Effector CD4-positive, alpha-beta T cell (primary cell): ENCODE data around the gene SHE.
A peak's percentile ranks its signal among the peaks of the same experiment; 100 is the strongest.

Experiments used
- DNase-seq: peaks from one replicate; pipeline ENCODE4 v3.0.0-alpha.2; 2020

The SHE gene

DNA sequence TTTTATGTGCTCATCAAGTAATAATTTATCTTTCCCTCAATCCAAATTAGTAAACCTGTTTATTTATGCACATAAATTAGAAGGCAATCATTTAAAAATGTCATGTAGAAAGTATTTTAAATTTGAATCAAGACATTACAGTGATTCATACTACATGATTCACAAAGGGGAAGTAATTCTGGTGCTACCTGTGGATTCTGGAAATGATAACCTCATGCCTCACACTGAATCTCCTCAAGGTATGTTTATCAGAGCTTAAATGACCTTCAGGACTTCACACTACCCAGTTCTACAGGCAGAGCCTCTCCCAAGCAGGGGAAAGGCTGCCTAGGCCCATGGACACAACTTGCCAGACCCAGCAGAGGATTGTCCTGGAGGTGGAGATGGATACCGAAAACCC is 25.4 kb downstream of the SHE start:
- DNase-seq: no peak

DNA sequence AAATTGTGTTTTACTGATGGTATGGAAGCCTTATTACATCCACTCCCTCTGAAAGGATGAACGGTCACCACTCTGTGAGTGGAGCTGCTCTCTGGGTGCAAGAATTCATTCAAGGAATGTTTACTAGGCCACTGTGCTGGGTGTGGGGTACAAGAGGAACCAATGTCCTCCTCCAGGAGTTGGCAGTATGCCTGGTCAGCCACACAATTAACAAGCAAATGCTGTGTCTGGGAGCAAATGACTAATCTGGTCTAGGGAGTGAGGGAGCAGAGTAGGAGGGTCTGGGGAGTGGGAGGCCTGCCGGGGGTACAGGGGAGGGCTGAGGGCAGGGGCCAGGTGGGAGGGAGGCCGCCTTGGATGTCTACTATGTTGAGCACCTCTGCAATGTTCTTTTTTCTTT is 27.4 kb downstream of the SHE start:
- DNase-seq: no peak

DNA sequence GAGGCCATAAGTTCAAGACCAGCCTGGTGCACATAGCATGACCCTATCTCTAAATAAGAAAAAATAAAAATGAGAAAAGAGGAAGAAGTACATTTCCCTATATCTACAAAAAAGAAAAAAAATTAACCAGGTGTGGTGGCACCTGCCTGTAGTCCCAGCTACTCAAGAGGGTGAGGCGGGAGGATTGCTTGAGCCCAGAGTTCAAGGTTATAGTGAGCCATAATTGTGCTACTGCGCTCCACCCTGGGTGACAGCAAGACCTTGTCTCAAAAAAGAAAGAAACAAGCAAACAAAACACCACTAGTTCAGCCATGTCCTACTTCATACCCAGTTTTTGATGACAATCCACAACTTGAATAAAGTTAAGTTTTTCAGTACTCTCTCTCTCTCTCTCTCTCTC is 30.9 kb downstream of the SHE start:
- DNase-seq: no peak

DNA sequence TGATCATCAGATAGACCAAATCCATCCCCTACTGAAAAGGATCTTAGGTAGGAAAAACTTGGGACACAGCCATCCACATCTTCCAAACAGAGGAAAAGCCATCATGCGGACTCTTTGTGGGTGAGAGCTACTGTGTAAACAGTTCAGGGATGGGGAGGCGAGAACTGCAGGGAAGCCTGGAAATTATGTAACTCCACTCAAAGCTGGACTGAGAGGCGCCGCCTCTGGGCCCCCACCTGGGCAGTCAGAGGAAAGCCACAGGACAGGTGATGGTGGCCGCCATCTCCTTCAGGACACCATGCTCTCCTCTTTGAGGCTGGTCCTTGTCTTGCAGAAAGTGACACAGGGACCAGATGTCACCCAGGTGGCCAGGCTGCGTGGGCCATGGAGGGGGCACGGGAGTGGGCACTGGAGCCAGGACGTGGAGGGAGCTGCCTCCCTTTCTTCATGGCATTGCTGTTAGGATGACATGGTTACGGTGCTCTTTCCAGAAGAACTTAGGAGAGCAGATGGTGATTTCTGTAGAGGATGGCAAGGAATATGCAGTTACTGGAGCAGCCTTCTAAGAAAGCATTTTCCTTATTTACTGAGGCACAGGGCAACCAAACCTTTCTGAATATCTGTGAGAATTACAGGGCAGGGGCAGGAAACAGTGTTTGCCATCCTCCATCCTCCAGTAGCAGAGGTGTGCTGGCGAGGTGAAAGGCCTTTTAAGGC is 32.2 kb downstream of the SHE start:
- no peak for DNase-seq

DNA sequence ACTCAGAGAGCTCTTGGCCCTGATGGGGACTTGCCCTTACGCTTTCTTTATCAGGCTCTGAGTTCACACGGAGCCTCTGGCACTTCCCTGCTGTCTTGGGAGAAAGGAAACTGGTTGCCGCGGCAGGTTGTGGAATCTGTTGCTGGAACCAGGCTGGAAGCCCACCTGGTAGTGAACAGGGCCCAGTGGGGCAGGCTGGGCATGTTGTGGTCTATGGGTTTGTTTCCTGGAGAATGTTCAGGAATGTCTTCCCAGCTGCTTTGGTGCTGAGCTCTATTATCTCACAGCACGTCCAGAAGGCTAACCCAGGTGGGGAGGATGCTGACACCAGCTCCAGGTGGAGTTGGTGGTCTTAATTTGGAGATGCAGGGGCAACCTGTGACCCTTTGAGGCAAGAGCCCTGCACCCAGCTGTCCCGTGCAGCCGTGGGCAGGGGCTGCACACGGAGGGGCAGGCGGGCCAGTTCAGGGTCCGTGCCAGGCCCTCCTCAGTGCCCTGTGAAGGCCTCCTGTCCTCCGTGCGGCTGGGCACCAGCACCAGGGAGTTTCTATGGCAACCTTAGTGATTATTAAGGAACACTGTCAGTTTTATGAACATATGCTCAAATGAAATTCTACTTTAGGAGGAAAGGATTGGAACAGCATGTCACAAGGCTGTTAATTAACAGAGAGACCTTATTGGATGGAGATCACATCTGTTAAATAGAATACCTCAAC is 33.5 kb downstream of the SHE start:
- DNase-seq: no peak

DNA sequence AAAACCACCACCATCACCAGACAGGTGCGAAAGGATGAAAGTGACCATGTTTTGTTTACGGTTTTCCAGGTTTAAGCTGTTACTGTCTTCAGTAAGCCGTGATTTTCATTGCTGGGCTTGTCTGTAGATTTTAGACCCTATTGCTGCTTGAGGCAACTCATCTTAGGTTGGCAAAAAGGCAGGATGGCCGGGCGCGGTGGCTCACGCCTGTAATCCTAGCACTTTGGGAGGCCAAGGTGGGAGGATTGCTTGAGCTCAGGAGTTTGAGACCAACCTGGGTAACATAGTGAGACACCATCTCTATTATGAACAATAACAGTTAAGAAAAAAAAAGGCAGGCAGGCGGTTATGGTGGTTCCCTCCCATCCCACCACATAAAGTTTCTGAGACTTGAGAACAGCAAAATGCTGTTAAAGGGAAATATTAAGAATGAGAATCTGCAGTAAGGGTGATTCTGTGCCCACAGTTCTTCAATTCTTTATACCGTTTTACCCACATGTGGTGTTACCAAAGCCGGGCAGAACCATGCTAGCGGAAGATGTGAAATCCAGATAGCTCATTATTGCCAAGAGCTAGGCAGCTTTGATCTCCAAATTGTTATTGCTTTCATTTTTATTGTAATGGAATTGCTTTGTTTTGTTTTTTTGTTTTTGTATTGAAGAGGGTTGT is 34.6 kb downstream of the SHE start:
- DNase-seq: no peak

DNA sequence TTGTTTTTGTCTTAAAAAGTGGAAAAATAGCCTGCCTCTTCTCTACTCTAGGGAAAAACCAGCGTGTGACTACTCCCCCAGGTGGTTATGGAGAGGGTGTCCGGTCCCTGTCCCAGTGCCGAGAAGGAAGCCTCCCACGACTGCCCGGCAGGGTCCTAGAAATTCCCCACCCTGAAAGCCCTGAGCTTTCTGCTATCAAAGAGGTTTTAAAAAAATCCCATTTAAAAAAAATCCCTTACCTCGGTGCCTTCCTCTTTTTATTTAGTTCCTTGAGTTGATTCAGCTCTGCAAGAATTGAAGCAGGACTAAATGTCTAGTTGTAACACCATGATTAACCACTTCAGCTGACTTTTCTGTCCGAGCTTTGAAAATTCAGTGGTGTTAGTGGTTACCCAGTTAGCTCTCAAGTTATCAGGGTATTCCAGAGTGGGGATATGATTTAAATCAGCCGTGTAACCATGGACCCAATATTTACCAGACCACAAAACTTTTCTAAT is 35.2 kb downstream of the SHE start:
- no peak for DNase-seq

DNA sequence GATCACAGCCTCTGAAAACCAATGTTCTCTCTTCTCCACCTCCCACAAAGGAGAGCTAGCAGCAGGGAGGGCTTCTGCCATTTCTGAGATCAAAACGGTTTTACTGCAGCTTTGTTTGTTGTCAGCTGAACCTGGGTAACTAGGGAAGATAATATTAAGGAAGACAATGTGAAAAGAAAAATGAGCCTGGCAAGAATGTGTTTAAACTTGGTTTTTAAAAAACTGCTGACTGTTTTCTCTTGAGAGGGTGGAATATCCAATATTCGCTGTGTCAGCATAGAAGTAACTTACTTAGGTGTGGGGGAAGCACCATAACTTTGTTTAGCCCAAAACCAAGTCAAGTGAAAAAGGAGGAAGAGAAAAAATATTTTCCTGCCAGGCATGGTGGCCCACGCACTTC is 36.0 kb downstream of the SHE start:
- DNase-seq: no peak

DNA sequence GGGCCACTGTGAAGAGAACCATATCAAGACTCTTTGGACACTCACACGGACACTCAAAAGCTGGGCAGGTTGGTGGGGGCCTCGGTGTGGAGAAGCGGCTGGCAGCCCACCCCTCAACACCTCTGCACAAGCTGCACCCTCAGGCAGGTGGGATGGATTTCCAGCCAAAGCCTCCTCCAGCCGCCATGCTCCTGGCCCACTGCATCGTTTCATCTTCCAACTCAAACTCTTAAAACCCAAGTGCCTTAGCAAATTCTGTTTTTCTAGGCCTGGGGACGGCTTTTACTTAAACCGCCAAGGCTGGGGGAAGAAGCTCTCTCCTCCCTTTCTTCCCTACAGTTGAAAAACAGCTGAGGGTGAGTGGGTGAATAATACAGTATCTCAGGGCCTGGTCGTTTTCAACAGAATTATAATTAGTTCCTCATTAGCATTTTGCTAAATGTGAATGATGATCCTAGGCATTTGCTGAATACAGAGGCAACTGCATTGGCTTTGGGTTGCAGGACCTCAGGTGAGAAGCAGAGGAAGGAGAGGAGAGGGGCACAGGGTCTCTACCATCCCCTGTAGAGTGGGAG is 36.5 kb downstream of the SHE start:
- no peak for DNase-seq

DNA sequence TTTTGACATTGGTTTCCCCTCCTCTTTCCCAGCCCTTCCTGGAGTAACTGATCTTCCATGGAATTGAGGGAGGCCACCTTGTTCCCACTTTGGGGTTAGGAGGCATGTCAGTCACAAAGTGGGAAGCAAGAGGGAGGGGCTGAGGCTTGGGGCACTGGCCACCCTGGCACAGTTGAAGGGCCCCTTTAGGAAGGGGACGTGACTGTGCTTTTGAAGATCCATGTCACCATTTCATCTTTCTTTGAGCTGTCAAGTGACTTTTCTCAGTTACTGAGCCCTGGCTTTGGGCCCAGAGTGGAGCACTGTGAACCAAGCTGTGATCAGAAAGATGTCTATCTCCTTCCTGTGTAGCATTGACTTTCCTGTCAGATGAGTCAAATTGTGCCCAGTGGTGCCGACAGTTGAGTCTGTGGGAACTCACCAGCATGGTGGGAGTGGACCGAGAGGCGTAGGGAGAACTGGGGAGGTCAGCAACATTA is 38.7 kb downstream of the SHE start:
- peak; percentile 53 for DNase-seq

DNA sequence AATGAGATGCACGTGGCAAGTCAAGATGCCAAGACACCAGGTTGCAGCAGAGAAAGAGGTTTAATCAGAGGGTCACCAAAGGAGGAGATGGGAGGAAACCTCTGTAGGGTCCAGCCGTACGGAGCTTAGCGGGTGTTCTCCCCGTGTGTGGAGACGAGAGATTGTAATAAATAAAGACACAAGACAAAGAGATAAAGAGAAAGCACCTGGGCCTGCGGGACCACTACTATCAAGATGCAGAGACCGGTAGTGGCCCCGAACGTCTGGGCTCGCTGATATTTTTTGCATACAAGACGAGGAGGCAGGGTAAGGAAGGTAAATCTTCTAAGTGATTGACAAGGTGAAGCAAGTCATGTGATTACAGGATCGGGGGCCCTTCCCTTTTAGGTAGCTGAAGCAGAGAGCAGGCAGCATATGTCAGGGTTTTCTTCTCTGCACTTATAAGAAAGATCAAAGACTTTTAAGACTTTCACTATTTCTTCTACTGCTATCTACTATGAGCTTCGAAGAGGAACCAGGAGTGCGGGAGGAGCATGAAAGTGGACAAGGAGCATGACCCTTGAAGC is 41.4 kb downstream of the SHE start:
- no peak for DNase-seq

DNA sequence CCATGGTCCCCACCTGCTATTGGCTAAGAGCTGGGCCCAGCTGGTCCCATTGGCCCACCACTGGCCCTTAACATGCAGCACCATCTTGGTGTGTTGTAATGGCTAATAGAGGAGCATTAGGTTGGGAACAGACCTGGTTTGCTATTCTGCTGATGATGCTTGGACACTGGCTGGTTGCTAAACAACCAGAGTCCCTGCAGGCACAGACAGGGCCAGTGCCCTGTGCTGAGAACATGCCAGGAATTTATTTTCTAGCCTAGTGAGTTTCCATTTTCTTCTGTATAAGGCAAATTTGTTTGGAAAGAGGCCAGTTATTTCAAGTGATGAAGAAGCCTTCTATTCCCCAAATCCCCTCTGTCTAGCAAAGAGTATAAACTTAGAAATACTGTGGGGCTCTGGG is 43.1 kb downstream of the SHE start:
- no peak for DNase-seq

DNA sequence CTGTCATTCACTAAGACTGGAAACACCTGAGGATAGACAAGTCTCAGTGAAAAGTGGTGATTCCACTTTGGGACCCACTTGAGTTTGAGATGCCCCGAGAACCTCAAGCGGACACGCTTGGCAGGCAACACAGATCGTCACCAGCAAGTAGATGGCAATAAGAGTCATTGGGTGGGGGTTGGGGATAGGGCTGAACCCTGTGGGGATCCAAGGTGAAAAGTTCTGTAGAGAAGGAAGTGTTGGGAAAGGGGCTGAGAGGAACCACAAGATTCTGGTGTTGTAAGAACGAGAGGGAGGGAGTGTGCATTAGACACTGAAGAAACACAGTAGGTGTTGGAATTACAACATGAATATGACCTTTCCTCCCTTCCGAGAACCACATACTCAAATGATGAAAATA is 45.6 kb downstream of the SHE start:
- DNase-seq: no peak

DNA sequence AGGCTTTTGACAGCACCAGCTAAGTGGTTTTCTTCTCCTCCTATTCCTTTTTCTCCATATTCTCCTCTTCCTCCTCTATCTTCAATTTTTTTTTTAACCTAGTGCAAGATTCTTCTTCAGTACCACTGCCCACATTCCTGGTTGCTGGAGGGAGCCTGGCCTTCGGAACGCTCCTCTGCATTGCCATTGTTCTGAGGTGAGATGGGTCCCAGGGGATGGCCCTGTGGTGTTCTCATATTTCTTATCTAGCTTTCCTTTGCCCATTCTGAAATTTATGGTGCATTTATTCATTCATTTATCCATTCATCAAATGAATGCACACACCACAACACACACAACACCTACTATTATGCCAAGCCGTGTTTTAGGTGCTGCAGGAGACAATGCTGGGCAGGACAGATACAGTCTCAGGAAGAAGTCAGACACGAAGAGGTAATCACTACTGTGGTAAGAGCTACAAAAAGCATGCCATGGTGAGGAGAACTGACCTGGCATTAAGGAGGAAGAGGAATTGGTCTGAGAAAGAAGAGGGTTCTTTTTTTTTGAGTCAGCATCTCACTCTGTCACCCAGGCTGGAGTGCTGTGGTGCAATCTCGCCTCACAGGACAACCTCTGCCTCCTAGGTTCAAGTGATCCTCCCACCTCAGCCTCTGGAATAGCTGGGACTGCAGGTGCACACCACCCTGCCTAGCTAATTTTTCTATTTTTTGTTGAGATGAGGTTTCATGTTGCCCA is 47.7 kb downstream of the SHE start:
- DNase-seq: no peak

DNA sequence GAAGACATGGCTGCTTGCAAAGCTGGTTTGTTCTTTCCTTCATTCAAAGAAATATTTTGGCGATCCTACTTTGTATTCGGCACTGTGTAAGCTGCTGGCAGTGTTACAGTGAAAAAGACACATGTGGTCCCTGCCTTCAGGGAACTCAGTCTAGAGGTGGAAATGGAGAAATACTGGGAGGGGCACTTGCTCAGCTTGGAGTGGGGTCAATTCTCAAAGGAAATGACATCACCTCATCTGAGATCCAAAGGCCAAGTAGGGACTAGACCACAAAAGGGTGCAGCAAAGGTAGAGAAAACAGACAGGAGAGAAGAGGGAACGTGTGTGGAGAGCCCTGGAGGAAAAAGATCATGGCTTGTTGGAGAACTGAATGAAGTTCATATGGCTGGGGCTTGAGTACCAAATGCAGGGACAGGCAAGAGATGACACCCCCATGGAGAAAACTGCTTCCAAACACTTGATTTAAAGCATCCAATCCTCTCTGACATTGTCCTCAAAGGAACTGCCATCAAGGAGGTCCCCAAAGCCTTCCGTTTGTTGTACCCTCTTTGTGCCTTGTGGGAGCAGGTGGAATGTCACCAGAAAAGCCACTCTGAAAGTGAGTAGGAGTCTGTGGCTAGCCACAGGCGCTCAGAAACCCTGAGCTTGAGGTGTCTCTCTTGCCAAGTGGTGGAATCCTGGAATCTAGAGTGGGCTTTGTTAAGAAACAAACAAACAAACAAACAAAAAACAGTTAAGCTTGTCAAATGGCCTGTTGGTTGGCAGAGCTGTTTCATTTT is 48.4 kb downstream of the SHE start:
- no peak for DNase-seq

DNA sequence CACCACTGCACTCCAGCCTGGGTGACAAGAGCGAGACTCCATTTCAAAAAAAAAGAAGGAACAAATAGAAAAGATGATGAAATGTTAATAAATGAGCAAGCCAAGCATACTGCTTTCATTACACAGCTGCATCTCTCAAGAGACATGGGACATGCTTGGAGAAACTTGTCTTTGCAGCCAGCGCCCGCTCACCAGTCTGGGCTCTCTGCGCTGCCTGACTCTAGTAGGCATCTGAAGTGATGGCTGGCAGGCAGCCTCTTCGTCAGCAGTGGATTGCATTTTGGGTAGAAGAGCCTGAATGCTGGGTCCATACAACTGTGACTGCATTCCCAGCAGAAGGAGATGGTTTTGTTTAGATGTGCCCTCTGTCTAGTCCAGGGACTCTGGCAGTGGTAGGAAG is 49.1 kb downstream of the SHE start:
- no peak for DNase-seq

DNA sequence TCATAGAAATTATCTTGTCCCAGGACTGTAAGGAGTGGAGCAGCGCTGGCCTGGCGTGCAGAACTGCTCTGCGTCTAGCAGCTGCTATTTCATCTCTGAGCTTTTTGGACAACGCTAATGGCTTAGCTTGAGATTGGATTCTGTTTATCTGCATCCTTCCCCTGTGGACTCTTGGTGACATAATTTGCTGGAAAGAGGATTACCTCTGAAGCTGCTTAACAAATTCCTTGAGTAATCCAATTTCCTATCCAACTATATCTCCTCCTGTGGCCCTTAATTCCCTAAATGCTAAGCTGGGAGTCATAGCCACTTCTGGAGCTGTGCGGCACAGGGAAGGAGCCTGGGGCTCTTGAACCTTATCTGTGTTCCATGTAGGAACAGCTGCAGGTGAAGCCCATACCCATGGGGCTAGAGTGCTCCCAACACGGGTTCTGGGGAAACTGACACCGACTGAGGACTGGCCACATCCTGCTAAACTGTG is 53.8 kb downstream of the SHE start:
- DNase-seq: no peak

DNA sequence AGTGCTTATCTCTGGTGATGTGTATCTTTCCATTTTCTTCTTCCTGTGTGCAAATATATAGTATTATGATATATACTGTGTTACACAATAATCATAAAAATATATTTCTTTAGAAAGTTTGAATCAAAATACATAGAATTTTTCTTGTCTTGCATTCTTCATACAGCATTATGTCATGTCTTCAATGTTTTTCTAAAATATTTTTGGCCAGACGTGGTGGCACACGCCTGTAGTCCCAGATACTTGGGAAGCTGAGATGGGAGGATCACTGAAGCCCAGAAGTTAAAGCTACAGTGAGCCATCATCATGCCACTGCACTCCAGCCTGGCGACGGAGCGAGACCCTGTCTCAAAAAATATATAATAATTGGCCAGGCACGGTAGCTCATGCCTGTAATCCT is 55.4 kb downstream of the SHE start:
- no peak for DNase-seq

DNA sequence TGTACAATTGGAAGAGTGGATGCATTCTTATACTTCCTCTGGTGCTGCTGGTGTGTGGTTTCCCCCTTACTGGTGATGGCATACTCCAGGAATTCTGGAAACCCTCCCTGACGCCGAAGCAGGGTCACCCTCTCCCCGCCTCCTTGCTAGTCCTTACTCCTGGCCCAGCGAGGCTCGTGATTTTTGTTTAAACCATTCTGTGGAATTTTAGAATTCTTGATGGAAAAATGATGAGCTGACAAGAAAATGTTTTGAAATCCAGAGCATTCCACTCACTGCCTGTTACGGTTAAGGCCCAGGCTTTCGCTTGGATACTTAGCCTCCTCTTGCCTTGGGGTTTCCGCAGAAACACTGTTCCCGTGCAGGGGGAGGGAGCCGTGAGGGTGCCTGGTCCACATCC is 55.9 kb downstream of the SHE start:
- no peak for DNase-seq

DNA sequence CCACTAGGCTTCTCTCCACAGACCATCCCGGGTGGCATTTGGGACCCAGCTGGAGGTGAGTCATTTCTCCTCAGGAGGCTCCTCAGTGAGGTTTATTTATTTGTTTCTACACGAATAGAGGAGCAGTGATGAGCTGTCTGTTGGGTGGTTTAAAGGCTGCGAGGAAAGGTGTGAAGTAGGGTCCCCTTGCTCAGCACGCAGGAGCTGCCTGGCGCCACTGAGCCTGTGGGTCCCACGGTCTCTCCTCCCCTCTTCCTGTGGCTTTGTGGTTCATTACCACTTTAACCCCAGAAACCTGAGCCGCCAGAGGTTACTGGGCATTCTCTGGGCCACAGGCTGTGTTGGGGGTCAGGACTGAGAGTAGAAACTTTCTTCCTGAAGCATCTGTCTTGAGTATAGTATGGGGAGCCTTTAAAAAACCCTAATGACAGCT is 57.2 kb downstream of the SHE start:
- DNase-seq: no peak

DNA sequence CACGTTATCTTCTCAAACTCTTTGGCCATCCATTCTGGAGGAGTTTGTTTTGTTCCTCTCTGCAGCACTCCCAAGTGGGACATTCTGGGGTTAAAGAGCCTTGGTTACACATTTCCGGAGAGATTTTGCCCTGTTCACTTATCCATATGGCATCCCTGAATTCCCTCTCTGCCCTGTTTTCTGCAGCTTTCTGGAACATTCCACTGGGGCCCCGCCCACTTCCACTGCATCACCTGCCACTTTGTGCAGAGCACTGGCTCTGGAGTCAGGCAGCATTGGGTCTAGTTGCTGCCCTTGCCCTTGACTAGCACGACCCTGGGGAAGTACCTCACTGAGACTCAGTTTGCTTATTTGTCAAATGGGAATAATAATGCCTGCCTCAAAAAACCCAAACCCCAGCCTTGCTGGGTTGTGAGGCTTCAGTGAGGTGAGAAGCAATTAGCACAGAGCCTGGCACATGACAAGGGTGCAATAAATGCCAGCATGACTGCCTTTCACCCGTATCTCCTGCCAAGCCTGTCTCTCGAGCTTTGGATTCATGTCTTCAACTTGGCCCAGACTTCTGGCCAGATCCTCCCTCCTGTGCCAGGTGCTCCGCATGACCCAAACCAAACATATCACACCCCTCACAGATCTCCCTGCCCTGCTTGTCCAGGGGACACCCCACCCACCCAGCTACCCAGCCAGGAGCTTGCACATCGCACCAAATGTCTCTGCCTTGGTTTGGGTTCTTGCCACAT is 58.8 kb downstream of the SHE start:
- DNase-seq: no peak
